Endothelial cell of umbilical vein (primary cell): ENCODE measurements around the gene PTCHD4.
"Not testable (repeated sequence)": the region's sequence is repeated elsewhere in the genome, so short reads cannot be mapped to it uniquely, and the experiment has no call there.

Source experiments
- CTCF ChIP-seq, 2 donors: IDR thresholded peaks; 1 replicate in 1 of 2; 2 replicates in 1 of 2; pipeline ENCODE4 v1.5.1; 2011; ENCODE audit warnings: low read length in 2 of 2, mild to moderate bottlenecking in 2 of 2, moderate library complexity in 2 of 2, control low read depth in 1 of 2, inconsistent platforms in 1 of 2, low read depth in 1 of 2; ENCODE audit not compliant: insufficient read depth in 1 of 2; ENCODE audit errors: extremely low read depth in 1 of 2
- EZH2 ChIP-seq: IDR thresholded peaks from 2 replicates; pipeline ENCODE4 v1.6.1; 2012; ENCODE audit warnings: borderline replicate concordance, low read depth, mild to moderate bottlenecking, moderate library complexity, low read length, inconsistent platforms; ENCODE audit not compliant: severe bottlenecking
- GATA2 ChIP-seq: IDR thresholded peaks from 2 replicates; pipeline ENCODE4 v1.7.0; 2011; ENCODE audit warnings: low read depth, mild to moderate bottlenecking, moderate library complexity, mixed read lengths, low read length; ENCODE audit not compliant: insufficient read length, insufficient read depth
- JUN ChIP-seq: IDR thresholded peaks from 2 replicates; pipeline ENCODE4 v1.6.1; 2011; ENCODE audit warnings: borderline replicate concordance, low read depth; ENCODE audit not compliant: insufficient read length, insufficient read depth
- MAX ChIP-seq: IDR thresholded peaks from 2 replicates; pipeline ENCODE4 v1.6.1; 2011; ENCODE audit not compliant: insufficient read depth, insufficient read length
- POLR2A ChIP-seq: IDR thresholded peaks from 2 replicates; pipeline ENCODE4 v1.6.1; 2012; ENCODE audit warnings: low read depth, mild to moderate bottlenecking, control low read depth, low read length

GRCh38 chr6:48102476-48103195 is 8.4 kb downstream of the PTCHD4 start:
- not testable (repeated sequence) for TF ChIP-seq CTCF (IDR thresholded peaks at IDR 0.05; ENCODE audit: extremely low read depth in 1 of 2, insufficient read depth in 1 of 2, low read depth in 1 of 2, low read length in 2 of 2); EZH2; JUN; GATA2; MAX; POLR2A
